HG03097 (cell line): Measurements from ENCODE around the gene SKI.
"Not testable (repeated sequence)": the region's sequence is repeated elsewhere in the genome, so short reads cannot be mapped to it uniquely, and the experiment has no call there.

Source experiments
- ATAC-seq: cut with Tn5 transposase; IDR thresholded peaks from one replicate; pipeline ENCODE4 v1.9.1; 2021; ENCODE audit not compliant: unreplicated experiment, low FRiP score

SKI gene

DNA sequence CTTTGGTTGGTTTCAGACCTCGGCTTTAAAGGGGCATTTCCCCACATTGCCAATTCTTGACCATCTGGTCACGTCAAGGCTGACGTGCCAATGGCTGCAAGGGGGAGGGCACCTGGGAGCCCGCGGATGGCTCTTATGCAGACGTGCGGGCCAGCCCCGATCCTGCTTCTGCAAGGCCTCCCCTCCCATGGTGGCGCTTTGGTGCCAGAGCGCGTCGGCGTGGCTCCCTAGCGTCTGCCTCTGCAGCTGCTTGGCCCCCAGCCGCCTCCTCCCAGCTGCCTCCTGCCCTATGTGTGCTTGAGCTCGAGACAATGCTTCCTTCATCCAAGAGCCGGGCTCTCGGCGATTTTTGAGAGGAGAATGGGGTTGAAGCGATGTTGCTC lies 29.1 kb downstream of the SKI start:
- no peak for ATAC-seq

DNA sequence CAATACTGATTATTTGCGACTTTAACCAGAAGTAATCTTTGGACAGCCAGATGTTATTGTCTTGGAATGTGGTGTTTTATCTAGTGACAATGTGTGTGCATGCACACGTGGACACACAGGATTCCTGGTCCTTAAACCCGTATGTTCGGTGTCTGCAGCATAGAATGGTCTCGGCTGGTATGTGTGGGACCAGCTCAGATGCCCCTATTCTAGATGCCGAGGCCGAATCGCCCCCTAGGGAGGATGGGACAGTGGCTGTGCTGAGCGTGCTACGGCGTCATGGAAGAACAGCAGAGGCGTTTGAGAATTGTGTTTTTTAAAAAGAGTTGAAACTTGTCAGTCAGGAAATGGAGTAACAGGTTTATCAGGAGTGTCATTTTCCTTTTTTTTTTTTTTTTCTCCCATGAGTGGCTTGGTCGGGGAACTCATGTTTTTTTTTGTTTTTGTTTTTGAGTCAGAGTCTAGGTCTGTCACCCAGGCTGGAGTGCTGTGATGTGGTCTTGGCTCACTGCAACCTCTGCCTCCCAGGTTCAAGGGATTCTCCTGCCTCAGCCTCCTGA lies 30.1 kb downstream of the SKI start:
- no peak for ATAC-seq

DNA sequence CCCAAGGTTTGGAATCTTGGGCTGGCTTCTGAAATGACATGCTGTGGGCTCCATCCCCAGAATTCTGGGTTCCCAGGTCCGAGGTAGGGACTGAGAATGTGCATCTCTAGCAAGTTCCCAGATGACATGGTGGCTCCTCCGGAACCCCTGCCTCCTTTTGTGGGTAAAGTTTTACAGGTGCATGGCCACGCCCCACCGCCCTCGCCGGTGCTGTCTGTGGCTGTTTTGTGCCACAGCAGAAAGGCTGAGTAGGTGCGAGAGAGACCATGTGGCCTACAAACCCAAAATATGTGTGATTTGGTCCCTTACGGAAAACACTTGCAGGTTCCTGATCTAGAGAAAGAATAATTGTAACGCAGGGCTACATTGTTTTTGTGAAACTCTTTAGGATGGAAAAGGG lies 30.9 kb downstream of the SKI start:
- no peak for ATAC-seq

DNA sequence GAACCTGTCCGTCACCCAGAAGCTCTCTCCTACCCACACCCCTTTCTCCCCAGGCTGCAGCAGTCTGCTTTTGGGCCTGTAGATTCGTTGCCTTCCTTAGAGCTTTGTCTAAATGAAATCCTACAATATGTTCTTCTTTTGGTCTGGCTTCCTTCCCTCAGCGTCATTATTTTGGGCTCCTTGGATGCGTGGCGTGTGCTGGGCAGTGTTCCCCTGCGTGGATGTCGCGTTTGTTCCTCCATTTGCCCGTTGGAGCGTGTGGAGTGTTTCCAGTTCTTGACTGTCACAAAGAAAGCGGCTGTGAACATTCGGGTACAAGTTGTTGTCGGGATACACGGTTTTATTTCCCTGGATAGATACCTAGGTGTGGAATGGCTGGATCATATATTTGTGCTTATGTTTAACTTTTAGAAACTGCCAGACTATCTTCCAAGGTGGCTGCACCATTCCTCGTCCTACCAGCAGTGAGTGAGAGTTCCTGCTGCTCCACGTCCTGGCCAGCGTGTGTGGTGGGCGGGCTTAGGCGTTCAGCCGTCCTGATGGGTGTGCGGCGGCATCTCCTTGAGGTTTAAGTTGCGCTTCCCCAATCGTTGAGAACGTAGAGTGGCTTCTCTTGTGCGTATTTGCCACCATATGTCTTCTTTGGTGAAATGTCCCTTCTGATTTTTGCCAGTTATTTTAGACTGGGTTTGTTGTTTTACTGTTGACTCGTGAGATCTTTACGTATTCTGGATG lies 31.7 kb downstream of the SKI start:
- no peak for ATAC-seq

DNA sequence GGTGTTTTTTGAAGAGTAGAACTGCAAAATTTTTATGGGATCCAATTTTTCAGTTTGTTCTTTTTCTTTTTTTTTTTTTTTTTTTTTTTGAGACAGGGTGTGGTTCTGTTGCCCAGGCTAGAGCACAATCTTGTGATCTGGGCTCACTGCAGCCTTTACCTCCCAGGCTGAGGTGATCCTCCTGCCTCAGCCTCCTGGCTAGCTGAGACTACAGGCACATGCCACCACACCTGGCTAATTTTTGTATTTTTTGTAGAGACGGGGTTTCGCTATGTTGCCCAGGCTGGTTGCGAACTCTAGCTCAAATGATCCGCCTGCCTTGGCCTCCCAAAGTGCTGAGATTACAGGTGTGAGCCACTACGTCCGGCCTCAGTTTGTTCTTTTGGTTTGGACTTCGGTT lies 32.4 kb downstream of the SKI start:
- ATAC-seq: not testable (repeated sequence)

DNA sequence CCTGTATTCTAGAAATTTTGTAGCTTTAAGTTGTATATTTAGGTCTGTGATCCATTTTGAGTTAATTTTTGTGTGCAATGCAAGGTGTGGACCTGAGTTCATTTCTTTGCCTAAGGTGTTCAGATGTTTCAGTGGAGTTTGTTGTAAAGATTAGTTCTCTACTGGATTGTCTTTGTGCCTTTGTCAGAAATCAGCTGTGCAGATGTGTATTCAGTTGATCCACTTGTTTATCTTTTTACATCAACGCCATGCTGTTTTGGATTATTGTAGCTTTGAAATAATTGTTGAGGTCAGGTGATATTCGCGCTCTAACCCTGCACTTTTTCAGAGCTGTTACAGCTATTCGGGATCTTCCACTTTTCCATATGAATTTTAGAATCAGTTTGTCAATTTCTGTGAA lies 32.8 kb downstream of the SKI start:
- no peak for ATAC-seq

DNA sequence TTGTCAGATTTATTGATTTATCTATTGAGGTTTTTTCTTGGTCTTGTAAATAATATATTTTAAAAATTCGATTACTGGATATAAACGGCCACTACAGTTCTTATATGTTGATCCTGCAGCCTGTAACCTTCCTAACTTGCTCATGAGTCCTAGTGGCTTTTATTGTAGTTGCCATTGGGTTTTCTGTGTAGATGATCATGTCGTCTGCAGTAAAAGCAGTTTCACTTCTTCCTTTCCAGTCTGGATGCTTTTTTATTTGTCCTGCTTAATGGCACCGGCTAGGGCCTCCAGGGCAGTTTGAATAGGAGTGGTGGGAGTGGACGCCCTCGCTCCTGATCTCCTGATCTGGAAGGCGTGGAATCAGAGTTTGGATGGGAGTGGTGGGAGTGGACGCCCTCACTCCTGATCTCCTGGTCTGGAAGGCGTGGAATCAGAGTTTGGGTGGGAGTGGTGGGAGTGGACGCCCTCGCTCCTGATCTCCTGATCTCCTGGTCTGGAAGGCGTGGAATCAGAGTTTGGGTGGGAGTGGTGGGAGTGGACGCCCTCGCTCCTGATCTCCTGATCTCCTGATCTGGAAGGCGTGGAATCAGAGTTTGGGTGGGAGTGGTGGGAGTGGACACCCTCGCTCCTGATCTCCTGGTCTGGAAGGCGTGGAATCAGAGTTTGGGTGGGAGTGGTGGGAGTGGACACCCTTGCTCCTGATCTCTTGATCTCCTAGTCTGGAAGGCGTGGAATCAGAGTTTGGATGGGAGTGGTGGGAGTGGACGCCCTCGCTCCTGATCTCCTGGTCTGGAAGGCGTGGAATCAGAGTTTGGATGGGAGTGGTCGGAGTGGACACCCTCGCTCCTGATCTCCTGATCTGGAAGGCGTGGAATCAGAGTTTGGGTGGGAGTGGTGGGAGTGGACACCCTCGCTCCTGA lies 33.6 kb downstream of the SKI start:
- ATAC-seq: not testable (repeated sequence)

DNA sequence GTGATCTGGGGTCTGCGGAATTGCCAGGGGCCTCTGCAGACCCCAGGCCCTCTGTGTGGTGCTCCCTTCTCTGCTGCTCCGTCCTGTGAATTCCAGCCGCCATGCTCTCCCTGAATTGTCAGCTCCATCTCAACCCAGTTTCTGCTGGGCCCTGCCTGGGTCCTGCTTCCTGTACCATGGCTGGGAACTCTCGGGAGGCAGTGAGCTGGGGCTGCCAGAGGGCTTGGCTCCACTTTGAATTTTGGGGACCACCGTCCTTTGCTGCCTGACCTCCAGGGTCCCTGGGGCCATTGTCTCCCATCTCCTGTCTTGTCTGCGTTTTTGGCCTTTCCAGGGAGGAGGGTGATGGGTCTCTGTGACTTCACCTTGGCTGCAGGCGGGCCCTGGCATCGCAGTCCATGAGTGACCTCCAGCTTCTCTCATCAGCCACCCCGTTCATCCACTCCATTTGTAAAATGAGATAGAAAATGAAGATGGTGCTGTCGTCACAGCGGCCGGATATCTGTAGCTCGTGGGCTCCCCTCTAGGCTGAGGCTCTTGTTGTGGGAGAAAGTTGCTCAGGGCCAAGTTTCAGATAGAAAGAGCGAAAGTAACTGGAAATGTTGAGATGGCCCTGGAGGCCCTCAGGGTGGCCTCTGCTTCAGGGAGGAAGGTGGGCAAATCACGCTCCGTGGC lies 38.3 kb downstream of the SKI start:
- ATAC-seq: no peak

DNA sequence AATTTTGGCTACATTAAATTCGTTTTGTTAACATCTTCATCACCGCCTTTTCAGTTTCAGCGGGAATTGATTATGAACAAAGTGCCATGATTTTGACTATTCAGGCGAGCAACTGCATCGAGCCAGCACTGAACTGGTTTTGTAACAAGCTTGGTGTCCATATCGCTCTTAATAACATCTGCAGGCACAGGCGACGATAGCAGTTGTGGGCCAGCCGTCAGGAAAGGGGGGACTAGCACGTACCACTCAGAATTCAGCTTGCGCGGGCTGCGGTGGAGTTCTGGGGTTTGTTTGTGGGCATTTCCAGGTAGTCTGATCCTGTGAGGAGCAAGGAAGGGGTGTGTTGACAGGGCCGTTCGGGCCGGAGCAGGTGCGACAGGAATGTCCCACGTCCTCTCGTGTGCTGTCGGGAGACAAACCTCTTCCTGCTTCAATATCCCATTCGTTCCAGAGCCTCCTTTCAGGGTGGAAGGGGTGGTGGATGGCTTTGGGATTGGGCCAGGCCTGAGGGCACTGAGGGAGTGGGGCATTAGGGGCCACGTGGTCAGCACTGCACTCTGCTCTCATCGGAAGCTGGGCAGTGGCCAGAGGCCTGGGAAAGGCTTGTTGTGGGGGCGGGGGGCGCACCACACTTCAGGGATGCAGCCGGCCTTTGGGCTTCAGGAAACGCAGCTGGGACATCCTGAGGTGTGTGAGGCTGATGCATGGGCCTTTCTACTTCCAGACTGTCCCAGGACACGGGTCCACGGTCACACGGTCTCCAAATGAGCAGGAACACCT lies 39.1 kb downstream of the SKI start:
- ATAC-seq: no peak

DNA sequence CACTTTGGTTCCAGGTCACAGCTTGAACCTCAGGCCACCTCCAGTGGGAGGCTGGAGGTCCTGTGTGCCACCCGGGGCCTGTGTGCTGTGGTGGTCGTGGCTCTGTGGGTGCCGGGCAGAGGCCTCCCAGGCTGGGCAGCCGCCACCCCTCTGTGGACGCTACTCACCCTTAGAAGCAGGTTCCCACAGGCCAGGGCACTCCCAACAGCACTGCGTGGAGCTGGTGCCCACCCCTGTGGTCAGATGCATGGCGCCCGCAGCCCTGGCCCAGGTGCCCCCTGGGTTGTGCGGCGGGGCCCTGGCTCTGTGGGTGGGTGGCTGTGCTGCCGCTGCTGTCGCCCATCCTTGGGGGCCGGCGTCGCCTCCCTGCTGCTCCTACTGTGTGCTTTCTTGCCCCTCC lies 39.7 kb downstream of the SKI start:
- no peak for ATAC-seq

DNA sequence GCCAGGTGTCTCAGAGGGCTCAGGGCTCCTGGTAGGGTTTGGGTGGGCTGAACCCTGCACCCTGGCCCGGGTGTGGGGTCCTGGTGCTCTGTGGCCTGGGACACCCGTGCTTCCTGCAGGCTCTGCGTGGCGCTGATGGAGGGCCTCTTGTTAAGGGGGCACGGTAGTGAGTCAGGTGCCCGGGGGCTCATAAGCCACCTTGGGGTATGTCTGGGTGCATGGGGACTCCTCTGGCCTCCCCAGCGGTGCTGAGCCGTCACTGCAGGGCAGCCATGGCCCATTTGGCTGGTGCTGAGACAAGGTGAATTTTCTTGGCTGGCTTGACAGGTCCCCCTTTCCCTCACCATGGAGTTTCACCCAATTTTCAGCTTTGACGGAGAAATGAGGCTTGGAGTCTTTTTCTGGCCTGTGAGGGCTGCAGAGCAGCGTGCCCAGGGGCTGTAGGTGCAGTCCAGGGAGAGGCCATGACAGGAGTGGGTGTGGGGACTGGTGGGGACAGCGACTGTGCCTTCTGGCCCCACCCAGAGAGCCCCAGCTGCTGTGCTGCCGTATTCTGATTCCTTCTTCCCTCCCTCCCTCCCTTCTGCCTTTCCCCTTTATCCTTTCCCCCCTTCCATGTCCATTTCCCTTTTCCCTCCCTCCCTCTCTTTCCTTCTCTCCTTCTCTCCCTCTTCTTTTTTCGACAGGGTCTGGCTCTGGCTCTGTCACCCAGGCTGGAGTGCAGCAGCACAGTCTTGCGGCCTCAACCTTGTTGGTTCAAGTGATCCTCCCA lies 40.4 kb downstream of the SKI start:
- no peak for ATAC-seq

DNA sequence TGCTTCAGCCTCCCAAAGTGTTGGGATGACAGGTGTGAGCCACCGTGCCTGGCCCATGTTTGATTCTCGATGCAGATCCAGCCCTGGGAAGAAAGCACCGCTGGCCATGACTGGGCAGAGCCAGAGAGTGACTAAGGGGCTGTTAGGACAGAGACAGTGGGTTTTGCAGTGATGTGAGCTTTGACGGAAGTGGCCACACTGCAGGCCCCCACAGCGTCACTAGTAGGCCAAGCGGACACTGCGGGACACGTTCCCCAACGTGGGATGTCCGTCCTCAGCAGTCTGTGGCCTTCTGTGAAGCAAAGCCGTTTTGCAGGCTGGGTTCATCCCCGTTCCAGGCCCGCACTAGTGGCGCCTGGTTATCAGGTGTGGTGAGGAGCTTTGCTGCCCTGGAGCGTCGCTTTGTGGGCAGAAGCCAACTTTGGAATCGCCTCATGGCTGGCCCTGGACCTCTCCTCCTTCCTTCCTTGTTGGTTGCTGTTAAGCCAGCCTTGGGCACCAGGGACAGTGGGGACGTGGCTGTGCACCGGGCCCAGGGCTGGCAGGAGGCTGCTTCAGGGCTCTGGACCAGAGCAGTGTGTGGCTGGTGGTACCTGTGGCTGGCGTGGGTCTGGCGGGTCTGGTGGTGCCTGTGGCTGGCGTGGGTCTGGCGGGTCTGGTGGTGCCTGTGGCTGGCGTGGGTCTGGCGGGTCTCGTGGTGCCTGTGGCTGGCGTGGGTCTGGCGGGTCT lies 41.2 kb downstream of the SKI start:
- no peak for ATAC-seq

DNA sequence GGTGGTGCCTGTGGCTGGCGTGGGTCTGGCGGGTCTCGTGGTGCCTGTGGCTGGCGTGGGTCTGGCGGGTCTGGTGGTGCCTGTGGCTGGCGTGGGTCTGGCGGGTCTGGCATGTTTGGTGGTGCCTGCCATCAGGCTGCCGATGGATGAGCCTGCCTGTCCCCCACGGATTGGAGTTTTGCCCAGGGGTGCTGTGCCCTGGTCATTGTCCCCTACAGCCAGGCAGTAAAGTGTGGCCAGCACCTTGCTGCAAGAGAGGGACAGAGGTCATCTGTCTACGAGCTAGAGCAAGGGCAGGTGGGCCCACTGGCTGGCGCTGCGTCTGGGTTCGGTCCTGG lies 41.8 kb downstream of the SKI start:
- no peak for ATAC-seq

DNA sequence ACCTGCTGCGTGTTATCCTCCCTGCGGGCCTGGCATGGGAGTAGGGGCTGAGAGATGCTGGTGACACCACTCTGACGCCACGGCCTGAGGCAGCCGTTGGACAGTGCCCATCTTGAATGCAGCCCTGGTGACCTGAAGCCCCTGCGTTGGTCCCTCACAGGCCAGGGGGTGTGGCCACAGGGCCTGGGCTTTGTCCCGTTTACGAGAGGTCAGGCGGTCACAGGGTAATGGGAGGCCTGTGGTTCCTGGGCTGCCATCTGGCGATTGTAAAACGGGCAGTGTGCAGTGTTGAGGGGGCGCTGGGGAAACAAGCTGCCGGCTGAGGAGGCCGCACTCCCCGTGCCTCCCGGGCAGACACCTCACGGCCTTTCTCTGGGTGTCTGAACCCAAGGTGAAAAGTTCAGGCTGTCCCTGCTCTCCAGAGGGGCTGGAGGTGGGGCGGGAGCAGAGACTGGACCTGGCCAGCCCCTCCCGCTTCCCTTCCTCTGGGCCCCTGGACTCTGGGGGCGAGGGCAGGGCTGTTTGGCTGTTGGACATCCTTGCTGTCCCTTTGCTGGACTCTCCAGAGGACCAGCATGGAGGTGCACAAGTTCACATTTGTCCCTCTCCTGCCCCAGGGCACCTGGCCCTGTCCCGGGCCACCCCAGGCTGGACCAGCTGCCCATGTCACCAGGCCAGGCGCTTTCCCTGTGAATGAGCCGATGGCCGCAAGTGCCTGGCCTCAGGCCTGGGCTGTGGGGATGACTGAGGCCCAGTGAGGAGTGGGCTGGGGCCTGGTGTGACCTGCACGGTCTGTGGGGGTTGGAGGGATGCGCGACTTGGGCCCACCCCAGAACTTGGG lies 42.4 kb downstream of the SKI start:
- no peak for ATAC-seq

DNA sequence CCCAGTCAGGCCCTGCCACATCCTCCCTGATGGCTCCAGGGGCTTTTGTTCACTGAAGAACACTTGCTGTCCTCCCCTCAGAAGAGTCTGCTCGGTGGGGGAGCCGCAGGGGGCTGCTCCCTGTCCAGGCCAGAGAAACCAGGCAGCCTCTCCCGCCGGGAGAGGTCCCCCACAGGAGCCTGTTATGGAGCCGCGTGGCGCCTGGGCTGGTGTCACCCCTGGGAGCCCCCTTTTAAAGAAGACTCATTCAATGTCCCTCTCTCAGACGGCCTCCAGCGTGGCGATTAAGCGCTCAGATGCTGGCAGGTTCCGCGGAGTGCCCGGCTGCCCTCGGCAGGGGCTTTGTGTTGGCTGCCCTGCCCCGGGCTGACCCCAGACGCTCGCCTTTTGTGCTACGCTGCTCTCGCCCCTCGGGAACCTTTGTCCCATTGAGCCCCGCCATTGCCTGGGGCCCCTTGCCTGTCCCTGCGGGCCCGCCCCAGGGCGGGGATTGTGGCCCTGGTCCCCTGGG lies 43.1 kb downstream of the SKI start:
- ATAC-seq: no peak

DNA sequence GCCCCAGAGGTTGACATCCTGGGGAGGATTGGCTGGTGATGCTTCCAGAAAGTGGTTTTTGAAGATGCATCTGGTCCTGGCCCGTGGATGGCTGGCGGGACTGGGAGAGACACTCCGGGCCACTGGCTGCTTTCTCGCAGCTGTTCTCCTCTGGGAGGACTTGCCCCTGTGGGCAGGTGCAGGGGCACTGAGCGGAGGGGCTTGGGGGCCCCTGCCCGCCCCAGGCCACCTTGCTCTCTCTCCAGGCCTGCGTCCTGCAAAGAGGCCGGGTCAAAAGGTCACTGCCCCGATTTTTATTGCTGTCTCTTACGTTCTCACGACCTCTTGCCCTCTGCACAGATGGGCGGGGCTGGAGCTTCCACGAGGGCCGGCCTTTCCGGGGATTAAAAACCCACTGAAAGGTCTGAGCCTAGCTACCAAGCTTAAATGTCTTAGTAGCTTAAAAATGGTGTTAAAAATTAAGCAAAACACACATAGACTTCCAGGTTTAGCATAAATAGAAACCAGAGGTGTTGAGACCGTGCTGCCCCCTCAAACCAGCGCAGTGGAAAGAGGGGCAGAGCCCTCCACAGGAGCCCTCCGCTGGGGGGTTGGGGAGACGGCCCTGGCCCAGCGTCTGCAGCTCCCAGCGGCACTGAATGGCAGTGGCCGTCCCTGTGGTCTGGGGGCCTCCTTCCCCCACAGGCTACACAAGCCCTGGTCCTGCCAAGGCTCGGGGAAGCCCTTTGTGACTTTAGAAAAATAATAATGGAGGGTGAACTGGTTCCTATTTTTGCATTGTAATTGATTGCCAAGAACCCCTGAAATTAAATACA lies 43.9 kb downstream of the SKI start:
- no peak for ATAC-seq
